HG02943 (cell line): ENCODE results near the gene ARHGAP24.

Source experiments
- ATAC-seq: cut with Tn5 transposase; IDR thresholded peaks from one replicate; pipeline ENCODE4 v1.9.1; 2021; ENCODE audit warnings: mild to moderate bottlenecking, low read depth, moderate library complexity; ENCODE audit not compliant: unreplicated experiment

The ARHGAP24 gene

GRCh38 chr4:85763202-85763601 lies 288.3 kb downstream of the ARHGAP24 start:
- ATAC-seq = no peak

DNA sequence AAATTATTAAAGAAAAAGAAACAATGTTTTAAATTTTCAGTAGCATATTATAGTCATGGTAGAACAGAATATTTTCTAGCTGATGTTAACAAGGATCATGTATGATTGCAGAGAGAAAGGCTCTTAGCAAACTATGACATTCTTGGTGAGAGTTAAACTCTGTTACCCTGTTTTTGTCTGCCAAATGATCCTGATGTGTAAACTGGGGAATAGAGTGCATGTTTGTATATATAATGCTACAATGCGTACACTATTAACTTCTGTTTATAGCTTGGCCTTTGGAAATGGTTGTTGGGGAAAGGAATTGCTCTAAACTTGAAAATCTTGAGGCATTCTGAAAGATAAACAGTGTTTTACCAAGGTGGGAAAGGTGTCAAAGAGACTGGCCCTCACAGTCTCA lies 292.7 kb downstream of the ARHGAP24 start:
- no peak for ATAC-seq

GRCh38 chr4:85769009-85769408 lies 294.1 kb downstream of the ARHGAP24 start:
- no peak for ATAC-seq

GRCh38 chr4:85772470-85772869 lies 297.5 kb downstream of the ARHGAP24 start:
- ATAC-seq = no peak

- no peak for ATAC-seq
These were observed 298.4 kb downstream of the ARHGAP24 start for GRCh38 chr4:85773372-85773771.

DNA sequence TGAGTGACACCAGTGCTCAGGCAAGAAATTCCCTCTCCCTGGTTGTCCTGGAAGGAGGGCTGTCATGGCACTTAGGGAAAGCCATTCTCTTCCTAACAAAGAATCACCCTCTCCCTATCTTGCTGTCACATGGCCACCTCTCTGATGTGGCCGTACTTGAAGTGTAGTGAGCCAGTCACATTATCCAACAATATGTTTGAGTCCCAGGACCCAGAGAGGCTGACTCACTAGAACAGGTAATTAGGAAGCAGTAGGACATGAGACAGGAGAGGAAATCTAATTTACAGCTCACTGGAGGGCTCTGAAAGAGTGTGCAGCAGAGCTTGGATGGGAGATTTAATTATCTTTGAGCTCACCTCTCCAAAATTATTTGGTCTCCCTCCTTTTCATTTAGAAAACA lies 299.1 kb downstream of the ARHGAP24 start:
- ATAC-seq = no peak

- no peak for ATAC-seq
These were observed 299.5 kb downstream of the ARHGAP24 start for GRCh38 chr4:85774489-85774888.

- no peak for ATAC-seq
These were observed 301.1 kb downstream of the ARHGAP24 start for GRCh38 chr4:85776096-85776495.

GRCh38 chr4:85776579-85776978 lies 301.6 kb downstream of the ARHGAP24 start:
- ATAC-seq = no peak

DNA sequence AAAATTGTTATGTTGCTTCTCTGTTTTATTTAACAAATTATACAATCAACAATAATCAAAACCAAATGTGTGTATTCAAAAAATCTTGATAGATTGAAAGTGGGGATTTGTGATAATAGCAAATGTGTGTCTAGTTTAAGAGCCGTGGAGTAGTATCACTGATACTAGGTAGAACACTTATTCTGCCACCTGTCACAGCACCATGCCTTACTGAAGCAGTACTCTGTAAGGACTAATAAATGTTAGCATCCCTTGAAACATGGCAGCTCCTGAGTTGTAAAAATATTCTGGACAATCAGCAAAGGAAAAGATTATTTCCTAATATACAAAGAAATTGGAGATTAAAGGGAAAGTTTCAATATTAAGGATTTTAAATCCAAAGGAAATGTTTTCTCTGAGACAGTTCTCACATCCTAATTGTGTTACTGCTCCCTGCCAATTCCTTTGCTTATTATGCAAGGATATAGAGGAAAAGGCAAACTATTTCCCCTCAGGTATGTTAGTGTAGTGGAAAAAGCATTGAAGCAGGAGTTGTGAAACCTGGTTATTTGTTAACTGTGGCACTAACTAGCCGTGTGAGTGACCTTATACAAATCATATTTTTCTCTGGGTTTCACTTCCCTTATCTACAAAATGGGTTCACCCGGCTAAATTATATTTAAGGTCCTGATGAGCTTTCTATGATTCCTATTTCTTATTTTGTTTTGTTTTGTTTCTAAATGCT lies 303.1 kb downstream of the ARHGAP24 start:
- peak; percentile 79 for ATAC-seq

DNA sequence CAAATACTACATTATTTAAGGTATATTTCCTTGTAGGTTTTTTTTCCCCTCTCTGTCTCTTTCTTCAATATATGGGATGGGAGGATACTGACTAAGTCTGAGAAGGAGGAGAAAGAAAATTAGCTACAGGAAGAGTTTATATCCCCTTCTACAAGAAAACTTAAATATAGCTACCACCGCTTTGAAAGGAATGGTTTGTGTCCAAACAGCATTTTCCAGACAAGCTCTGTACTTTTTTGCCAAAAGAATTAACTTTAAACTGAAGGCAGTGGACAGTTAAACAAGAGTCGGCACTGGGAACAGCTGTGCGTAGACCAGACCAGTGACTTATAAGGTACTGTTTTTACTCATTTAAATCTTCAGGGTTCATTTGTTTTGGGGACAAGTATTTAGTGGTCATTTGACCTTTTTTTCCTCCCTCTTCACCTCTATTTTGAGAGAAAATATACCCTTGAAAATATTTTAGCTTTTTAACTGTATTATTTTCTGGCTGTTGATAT lies 303.7 kb downstream of the ARHGAP24 start:
- ATAC-seq = peak; percentile 83

DNA sequence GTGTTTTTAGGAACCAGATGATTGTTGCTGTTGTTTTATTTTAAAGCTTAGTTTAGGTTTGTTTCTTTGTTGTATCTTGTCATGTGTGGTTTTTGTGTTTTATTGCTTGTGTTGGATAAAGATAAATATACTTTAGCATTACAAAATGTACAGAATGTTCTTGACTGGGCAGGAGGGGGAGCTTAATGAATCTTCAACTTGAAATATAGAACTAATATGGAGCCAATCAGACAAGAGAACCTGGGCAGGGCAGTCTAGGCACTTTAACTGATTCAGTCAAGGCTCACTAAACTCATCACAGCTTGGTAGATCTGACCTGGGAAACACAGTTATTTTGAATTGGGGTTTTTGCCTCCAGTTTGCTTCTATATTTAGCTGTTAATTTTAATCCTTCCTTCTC lies 304.2 kb downstream of the ARHGAP24 start:
- ATAC-seq = peak; percentile 34

DNA sequence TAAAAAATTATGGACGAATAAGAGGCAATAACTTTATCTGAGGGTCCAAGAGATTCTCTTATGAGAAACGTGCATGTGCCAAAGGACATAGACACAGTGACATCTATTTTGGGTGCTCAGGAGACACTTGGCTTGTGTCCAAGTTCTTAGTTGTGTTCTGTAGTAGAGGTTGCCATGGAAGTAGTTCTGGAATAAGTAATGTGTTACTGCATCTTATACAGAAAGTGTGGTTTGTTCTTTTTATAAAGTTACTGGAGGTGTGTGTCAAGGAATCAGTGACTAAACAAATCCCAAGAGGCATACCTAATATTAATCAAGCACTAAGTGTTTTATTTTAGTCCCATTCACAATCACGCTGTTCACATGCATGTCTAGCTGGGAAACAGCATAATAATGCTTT lies 305.7 kb downstream of the ARHGAP24 start:
- ATAC-seq = no peak

DNA sequence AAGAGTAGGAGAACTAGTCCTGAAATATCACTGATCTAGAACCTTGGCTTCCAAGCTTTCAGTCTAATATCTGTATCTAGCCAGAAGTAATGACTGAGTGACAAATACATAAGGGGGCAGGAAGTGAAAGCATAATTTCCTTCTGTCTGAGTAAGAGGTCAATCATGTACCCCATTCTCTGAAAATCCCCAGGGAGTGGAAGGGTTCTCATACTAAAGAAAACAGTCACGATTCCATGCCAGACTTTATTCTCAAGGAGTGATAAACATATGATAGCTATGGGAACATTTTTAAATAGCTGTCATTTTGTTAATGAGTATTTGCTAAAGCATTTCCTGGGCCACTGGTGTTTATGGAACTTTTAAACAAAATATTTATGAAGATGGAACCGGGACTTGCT lies 308.5 kb downstream of the ARHGAP24 start:
- no peak for ATAC-seq

DNA sequence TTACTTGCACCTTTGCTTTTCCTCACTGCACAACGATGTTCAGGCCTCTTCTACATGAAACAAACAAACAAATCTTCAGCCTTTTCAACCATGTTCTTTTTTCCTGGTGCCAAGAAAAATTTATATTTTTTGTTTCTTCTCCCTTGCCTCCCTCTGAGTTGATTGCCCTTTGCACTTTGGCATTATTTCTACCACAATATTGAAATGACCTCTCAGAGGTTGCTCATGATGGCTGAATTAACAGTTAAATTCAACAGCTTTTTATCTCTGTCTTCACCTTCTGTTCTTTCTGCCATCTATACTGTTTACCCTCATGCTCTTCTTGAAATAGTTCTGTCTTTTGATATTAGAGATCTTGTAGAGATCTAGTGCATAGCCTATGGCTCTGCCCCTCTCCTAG lies 308.9 kb downstream of the ARHGAP24 start:
- no peak for ATAC-seq

- no peak for ATAC-seq
These were observed 309.4 kb downstream of the ARHGAP24 start for GRCh38 chr4:85784348-85784747.

DNA sequence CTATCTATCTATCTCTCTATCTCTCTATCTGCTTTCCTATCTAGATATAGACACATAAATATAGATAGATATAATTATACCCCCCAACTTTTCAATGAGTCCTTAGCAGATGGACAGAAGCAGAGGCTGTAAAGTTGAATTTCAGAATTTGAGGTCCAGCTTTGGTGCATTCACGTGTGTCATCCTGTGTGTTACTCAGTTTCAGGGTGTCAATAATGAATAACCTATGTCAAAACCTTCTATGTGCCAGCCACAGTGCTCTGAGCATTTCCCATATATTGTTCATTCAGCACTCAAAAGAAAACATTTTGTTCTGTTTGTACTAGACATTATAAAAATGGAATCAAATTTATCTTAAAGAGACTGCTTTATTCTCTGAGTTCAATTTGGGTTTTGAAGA lies 310.0 kb downstream of the ARHGAP24 start:
- peak; percentile 55 for ATAC-seq

DNA sequence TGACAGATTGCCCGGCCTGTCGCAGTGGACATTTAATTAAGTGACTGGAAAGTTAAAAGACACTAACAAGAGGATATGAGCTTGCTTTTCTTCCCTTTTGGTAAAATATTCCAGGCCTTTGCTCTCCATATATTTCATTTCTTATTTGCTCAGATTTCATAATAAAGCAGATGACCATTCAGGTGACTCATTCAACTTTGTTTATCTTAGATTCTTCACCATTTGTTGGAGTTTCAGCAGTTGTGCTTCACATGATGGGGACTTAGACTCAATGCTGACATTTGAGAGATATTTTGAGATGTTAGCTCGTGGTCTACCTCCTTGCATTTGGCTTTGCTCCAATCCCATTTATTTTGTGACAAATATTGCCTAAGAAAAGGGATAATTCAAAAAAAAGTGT lies 312.2 kb downstream of the ARHGAP24 start:
- ATAC-seq = no peak

DNA sequence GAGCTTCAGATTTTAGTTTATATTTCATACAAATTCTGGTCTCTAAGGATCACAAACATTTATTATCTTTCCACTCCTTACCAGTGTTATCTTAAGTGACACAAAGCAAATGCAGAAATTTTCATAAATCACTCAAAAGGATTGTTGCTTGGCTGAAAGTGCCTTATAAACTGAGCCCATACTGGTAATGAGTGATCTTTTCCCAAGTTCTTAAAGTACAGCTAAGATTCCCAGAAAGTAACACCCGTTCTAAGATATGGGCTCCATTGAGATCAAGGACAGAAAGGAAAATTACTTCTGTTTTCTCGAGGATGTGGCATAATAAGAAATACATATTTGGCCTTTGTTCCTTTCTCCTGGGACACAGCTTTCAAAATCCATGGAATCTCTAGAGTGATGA lies 313.7 kb downstream of the ARHGAP24 start:
- ATAC-seq = no peak

GRCh38 chr4:85789241-85789640 lies 314.3 kb downstream of the ARHGAP24 start:
- no peak for ATAC-seq

- no peak for ATAC-seq
These were observed 315.6 kb downstream of the ARHGAP24 start for GRCh38 chr4:85790582-85790981.

- no peak for ATAC-seq
These were observed 317.7 kb downstream of the ARHGAP24 start for GRCh38 chr4:85792376-85793232.
